DMS 273 (cell line): ENCODE results near the gene AMER2.

ENCODE experiments used
- DNase-seq: peaks from one replicate; lab custom pipeline; 2025; ENCODE audit not compliant: unreplicated experiment; lab: John Stamatoyannopoulos, UW

The AMER2 gene

GRCh38 chr13:25171517-25172302, at the start of gene AMER2:
Gene AMER2, minus strand, starts transcription at chr13:25172288. Its CDS starts 669 bp downstream, at chr13:25171619.
- peak; percentile 74 for DNase-seq

- no peak for DNase-seq
Observed at GRCh38 chr13:25218019-25218418, 45.9 kb upstream of the AMER2 start.

- no peak for DNase-seq
Observed at GRCh38 chr13:25217023-25217885, 45.2 kb upstream of the AMER2 start.

GRCh38 chr13:25215253-25215575, 43.1 kb upstream of the AMER2 start:
- no peak for DNase-seq

- DNase-seq = no peak
Observed at GRCh38 chr13:25214491-25215252, 42.6 kb upstream of the AMER2 start.

GRCh38 chr13:25213715-25214114, 41.6 kb upstream of the AMER2 start:
- DNase-seq = no peak

- no peak for DNase-seq
Observed at GRCh38 chr13:25210842-25211569, 38.9 kb upstream of the AMER2 start.

- no peak for DNase-seq
Observed at GRCh38 chr13:25207291-25207810, 35.3 kb upstream of the AMER2 start.

- DNase-seq = no peak
Observed at GRCh38 chr13:25204863-25205262, 32.8 kb upstream of the AMER2 start.

GRCh38 chr13:25203127-25203740, 31.1 kb upstream of the AMER2 start:
- DNase-seq = no peak

GRCh38 chr13:25200783-25201182, 28.7 kb upstream of the AMER2 start:
- no peak for DNase-seq

GRCh38 chr13:25198647-25199046, 26.6 kb upstream of the AMER2 start:
- no peak for DNase-seq

GRCh38 chr13:25196971-25197370, 24.9 kb upstream of the AMER2 start:
- no peak for DNase-seq

GRCh38 chr13:25192936-25193335, 20.8 kb upstream of the AMER2 start:
- DNase-seq = no peak

- DNase-seq = no peak
Observed at GRCh38 chr13:25192489-25192888, 20.4 kb upstream of the AMER2 start.

- DNase-seq = no peak
Observed at GRCh38 chr13:25192052-25192451, 20.0 kb upstream of the AMER2 start.

- no peak for DNase-seq
Observed at GRCh38 chr13:25190771-25191170, 18.7 kb upstream of the AMER2 start.

GRCh38 chr13:25190256-25190655, 18.2 kb upstream of the AMER2 start:
- DNase-seq = no peak

- DNase-seq = no peak
Observed at GRCh38 chr13:25187596-25187995, 15.5 kb upstream of the AMER2 start.

GRCh38 chr13:25186187-25186586, 14.1 kb upstream of the AMER2 start:
- DNase-seq = no peak
